Tibial nerve (tissue), 4 donors: Measurements from ENCODE around the gene DEPP1. TPM values are rescaled to one million over a fixed set of nuclear protein-coding genes. Genes with fewer than 3 reads are reported as not detected.

Experiments used
- DNase-seq, 2 donors: peaks; one replicate each; pipeline ENCODE4 v3.0.0-alpha.2; 2019; ENCODE audit warnings: low spot score in 2 of 2
- H3K27ac ChIP-seq, 4 donors: fragments of 200-600 bp; sonication (generic) in 3 of 4; one replicate each; pipeline ENCODE4 v1.5.1; 2017 to 2019; ENCODE audit warnings: mild to moderate bottlenecking in 1 of 4
- H3K27me3 ChIP-seq, 2 donors: fragments of 200-600 bp; sonication (generic) in 1 of 2; one replicate each; pipeline versions ENCODE4 v1.5.1 to v1.6.0; 2017 to 2019
- H3K36me3 ChIP-seq, 3 donors: fragments of 200-600 bp; sonication (generic); one replicate each; pipeline ENCODE4 v1.5.1; 2018 to 2019
- H3K4me1 ChIP-seq, 4 donors: fragments of 200-600 bp; sonication (generic) in 3 of 4; one replicate each; pipeline ENCODE4 v1.5.1; 2017 to 2019
- H3K4me3 ChIP-seq, 4 donors: fragments of 200-600 bp; sonication (generic) in 3 of 4; one replicate each; pipeline ENCODE4 v1.5.1; 2017 to 2019; ENCODE audit warnings: mild to moderate bottlenecking in 1 of 4, moderate library complexity in 1 of 4
- H3K9me3 ChIP-seq, 4 donors: fragments of 200-600 bp; sonication (generic) in 3 of 4; one replicate each; pipeline ENCODE4 v1.5.1; 2017 to 2019
- EP300 ChIP-seq, 2 donors: sonication (generic); formaldehyde crosslinking; IDR thresholded peaks; one replicate each; pipeline ENCODE4 v1.6.1; 2017; ENCODE audit warnings: antibody characterized with exemption in 2 of 2, mild to moderate bottlenecking in 1 of 2
- POLR2A ChIP-seq, 2 donors: fragments of 450-650 bp; IDR thresholded peaks; one replicate each; pipeline ENCODE4 v1.6.1; 2017; ENCODE audit warnings: antibody characterized with exemption in 2 of 2, mild to moderate bottlenecking in 2 of 2, moderate library complexity in 2 of 2
- WGBS, 2 donors: methylation state at CpG; one replicate each; pipeline ENCODE4 v1.1.5; 2018; 5-methylcytosine and 5-hydroxymethylcytosine counted together
- total RNA-seq, 4 donors: library from RNA; depleted of rRNA; stranded (reverse); fragments of >200 nt; gene quantifications; one replicate each; pipeline ENCODE4 v1.1.0, GENCODE V29; 2016
- TF ChIP-seq, protein P1 (sequence below), 5 experiments: fragments of 200-600 bp in 3 of 5; fragments of 450-650 bp in 2 of 5; sonication (generic) in 3 of 5; IDR thresholded peaks; one replicate each; pipeline ENCODE4 v1.5.1; 2016 to 2019; ENCODE audit warnings: antibody characterized with exemption in 5 of 5, mild to moderate bottlenecking in 3 of 5, moderate library complexity in 2 of 5

The DEPP1 gene
- total RNA-seq, 4 donors from 2014 or later, result 530 to 1,439 (median 798) TPM

DNA sequence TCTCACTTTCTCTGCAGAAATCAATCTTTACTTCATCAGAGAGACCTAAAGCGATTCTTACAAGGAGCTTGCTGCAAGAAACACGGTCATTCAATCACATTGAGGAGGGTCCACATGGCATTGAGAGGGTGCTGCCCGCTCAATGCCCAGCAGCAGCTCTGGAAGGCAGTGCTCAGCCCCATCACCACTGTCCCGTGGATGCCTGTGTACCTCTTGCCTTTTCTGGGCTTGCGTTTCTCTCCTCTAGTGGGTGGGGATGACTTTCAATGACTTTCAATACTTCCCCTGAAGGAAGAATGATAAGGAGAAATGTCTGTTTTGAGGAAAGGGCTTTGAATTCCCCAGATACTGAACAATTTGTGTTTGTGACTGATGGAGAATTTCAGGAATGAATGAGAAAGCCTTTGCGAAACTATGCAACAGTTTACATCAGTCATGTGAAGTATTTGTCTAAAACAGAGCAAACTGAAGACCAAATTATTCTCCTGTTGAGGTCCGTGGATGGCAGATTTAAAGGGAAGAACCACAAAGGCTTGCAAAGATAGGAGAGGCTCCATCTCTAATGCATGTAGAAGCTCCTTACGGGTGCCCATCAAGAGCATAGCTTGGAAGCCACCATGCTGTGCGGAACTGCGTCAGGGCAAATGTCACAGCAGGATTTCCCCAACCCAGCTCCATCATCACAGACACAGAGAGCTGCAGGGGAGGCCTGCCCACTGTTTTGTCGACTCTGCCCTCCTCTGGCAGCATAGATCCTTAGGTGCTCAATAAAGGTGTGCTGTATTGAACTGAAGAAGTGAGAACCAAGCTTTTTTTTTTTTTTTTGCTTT, 15.5 kb upstream of the DEPP1 start:
- peak in 1 of 2 donors; percentile 7 for DNase-seq
- Histone ChIP-seq H3K27me3 (no peaks in the 10 kb centered on the region), H3K9me3 (no peaks in the 10 kb centered on the region), H3K4me3 (no peak overlapping the region), H3K36me3 (peaks cover 0 to 47% (median 0%) of the 10 kb centered on the region in 3 donors), H3K27ac (peak overlapping the region; percentile 72 to 97 (median 87)), H3K4me1 (peaks cover 4 to 96% (median 59%) of the 10 kb centered on the region in 4 donors)
- peak; percentile 20 to 31 for TF ChIP-seq EP300 (IDR thresholded peaks at IDR 0.05)
- no peak for TF ChIP-seq POLR2A (IDR thresholded peaks at IDR 0.05)
- TF ChIP-seq, protein P1, sequence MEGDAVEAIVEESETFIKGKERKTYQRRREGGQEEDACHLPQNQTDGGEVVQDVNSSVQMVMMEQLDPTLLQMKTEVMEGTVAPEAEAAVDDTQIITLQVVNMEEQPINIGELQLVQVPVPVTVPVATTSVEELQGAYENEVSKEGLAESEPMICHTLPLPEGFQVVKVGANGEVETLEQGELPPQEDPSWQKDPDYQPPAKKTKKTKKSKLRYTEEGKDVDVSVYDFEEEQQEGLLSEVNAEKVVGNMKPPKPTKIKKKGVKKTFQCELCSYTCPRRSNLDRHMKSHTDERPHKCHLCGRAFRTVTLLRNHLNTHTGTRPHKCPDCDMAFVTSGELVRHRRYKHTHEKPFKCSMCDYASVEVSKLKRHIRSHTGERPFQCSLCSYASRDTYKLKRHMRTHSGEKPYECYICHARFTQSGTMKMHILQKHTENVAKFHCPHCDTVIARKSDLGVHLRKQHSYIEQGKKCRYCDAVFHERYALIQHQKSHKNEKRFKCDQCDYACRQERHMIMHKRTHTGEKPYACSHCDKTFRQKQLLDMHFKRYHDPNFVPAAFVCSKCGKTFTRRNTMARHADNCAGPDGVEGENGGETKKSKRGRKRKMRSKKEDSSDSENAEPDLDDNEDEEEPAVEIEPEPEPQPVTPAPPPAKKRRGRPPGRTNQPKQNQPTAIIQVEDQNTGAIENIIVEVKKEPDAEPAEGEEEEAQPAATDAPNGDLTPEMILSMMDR (IDR thresholded peaks at IDR 0.05), result no peak
- 60 to 62% methylated on average over 8 to 11 of the region's 11 CpGs for WGBS, 2 donors

DNA sequence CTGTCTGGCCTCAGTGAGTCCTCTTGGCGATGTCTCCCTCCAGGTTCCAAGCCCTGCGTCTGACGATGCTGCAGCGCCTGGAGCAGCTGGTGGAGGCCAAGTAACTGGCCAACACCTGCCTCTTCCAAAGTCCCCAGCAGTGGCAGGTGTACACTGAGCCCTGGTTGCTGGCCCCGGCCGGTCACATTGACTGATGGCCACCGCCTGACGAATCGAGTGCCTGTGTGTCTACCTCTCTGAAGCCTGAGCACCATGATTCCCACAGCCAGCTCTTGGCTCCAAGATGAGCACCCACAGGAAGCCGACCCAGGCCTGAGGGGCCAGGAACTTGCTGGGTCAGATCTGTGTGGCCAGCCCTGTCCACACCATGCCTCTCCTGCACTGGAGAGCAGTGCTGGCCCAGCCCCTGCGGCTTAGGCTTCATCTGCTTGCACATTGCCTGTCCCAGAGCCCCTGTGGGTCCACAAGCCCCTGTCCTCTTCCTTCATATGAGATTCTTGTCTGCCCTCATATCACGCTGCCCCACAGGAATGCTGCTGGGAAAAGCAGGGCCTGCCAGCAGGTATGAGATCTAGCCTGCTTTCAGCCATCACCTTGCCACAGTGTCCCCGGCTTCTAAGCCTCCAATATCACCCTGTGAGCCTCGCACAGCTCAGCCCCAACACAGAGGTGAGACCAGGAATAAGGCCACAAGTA, 14.8 kb upstream of the DEPP1 start:
- Histone ChIP-seq H3K27ac (peak overlapping the region; percentile 72 to 97 (median 87)), H3K9me3 (no peaks in the 10 kb centered on the region), H3K4me3 (no peak overlapping the region), H3K27me3 (no peaks in the 10 kb centered on the region), H3K4me1 (peaks cover 4 to 89% (median 54%) of the 10 kb centered on the region in 4 donors), H3K36me3 (peaks cover 0 to 55% (median 0%) of the 10 kb centered on the region in 3 donors)
- WGBS, 2 donors, result 90 to 98% methylated on average over 8 to 11 of the region's 14 CpGs
- DNase-seq, result peak in 1 of 2 donors; percentile 5
- no peak for TF ChIP-seq EP300 (IDR thresholded peaks at IDR 0.05)
- no peak for TF ChIP-seq POLR2A (IDR thresholded peaks at IDR 0.05)
- TF ChIP-seq, protein P1 (IDR thresholded peaks at IDR 0.05), result no peak

DNA sequence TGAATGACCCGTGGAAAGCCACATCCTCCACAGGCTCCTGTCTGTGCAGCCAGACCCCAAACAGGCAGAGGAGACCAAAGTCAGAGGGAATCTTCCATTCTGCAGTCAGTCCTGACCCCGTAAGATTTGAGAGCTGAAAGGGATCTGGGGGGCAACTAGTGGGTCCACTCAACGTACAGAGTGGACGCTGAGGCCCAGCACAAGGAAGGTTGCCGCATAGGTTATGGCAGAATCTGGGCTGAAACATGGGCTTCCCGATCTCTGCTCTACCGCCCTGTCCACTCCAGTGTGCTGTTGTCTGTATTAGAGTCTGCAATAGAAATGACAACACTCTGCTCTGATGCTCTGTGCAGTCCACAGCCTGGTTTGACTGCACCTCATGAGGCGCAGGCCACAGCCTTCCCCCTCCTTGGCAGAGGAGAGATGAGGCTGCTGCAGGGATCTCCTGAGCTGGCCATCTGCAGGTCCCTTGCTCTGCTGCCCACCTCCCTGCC, 14.2 kb upstream of the DEPP1 start:
- WGBS, 2 donors, result 87 to 95% methylated on average over 8 of the region's 8 CpGs
- peaks cover 4 to 83% (median 50%) of the 10 kb centered on the region in 4 donors for H3K4me1 ChIP-seq
- peak overlapping the region; percentile 72 to 97 (median 87) for H3K27ac ChIP-seq
- TF ChIP-seq POLR2A (IDR thresholded peaks at IDR 0.05) (no peak), EP300 (IDR thresholded peaks at IDR 0.05) (no peak)
- TF ChIP-seq, protein P1 (IDR thresholded peaks at IDR 0.05), result no peak
- H3K9me3 ChIP-seq, result no peaks in the 10 kb centered on the region
- no peak overlapping the region for H3K4me3 ChIP-seq
- DNase-seq, result no peak
- no peaks in the 10 kb centered on the region for H3K27me3 ChIP-seq
- H3K36me3 ChIP-seq, result peaks cover 0 to 61% (median 0%) of the 10 kb centered on the region in 3 donors

DNA sequence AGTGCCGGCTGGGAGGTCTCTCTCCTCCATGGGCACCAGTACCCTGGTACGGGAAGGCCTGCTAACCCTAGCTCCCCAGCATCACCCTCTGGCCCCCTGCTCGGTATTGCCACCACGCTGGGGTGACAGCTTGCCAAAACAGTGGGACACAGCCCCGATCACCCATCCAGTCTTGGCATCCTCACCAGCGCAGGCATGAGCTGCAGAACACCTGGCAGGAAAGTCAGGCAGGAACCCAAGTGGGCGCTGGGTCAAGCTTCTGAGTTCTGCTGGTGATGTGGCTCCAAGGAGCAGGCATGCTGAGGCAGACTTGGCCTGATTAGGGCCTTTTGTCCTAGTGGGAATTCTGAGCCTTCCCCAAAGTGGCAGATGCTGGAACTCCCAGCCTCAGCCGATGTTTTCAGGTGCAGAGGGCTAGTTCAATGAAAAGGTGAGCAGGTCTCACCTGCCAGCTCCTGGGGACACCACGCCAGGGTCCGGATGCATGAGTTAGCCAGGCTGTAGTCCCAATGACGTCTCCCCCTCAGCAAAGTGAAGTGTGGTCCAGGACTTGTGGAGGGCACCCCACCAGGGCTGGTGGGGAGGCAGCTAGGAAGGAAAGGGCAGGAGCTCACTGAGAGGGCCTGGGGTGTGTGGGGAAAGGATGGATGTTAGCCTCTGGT, 13.6 kb upstream of the DEPP1 start:
- H3K4me1 ChIP-seq, result peaks cover under 1 to 78% (median 44%) of the 10 kb centered on the region in 4 donors
- TF ChIP-seq EP300 (IDR thresholded peaks at IDR 0.05) (no peak), POLR2A (IDR thresholded peaks at IDR 0.05) (no peak)
- TF ChIP-seq, protein P1 (IDR thresholded peaks at IDR 0.05), result no peak
- peaks cover 0 to 66% (median 0%) of the 10 kb centered on the region in 3 donors for H3K36me3 ChIP-seq

More for the DNA sequence above, 13.6 kb upstream of the DEPP1 start:
- 77 to 83% methylated on average over 11 of the region's 11 CpGs for WGBS, 2 donors
- peak in 1 of 2 donors; percentile 5 for DNase-seq
- Histone ChIP-seq H3K27ac (peak overlapping the region in 3 of 4 donors; percentile 54 to 97 (median 96)), H3K27me3 (no peaks in the 10 kb centered on the region), H3K4me3 (no peak overlapping the region), H3K9me3 (no peaks in the 10 kb centered on the region)
